H9 (cell line): Measurements from ENCODE around the gene NOTCH1. TPM values are rescaled to one million over a fixed set of nuclear protein-coding genes. Genes with fewer than 3 reads are reported as not detected.

Experiments used
- DNase-seq: peaks from one replicate; pipeline ENCODE4 v3.0.0-alpha.2; 2017
- H2AFZ ChIP-seq: one replicate; pipeline ENCODE4 v1.6.1; 2013; ENCODE audit warnings: mild to moderate bottlenecking, low read length, control low read depth, moderate library complexity
- H2AK5ac ChIP-seq: 2 replicates; pipeline ENCODE4 v1.6.1; 2013; ENCODE audit warnings: low read length, control low read depth, mixed read lengths; ENCODE audit not compliant: insufficient read length
- H2BK120ac ChIP-seq: one replicate; pipeline ENCODE4 v1.6.1; 2013; ENCODE audit warnings: low read depth, mild to moderate bottlenecking, low read length, control low read depth, inconsistent platforms; ENCODE audit not compliant: poor library complexity, severe bottlenecking
- H2BK12ac ChIP-seq: 2 replicates; pipeline ENCODE4 v1.6.1; 2013; ENCODE audit warnings: low read length, control low read depth, mixed read lengths, low read depth; ENCODE audit not compliant: insufficient read length
- H2BK15ac ChIP-seq: 2 replicates; pipeline ENCODE4 v1.6.1; 2013; ENCODE audit warnings: low read depth, low read length, control low read depth
- H2BK20ac ChIP-seq: one replicate; pipeline ENCODE4 v1.6.1; 2013; ENCODE audit warnings: low read depth, mild to moderate bottlenecking, low read length, control low read depth, inconsistent platforms; ENCODE audit not compliant: poor library complexity, severe bottlenecking
- H2BK5ac ChIP-seq: 2 replicates; pipeline ENCODE4 v1.6.1; 2013; ENCODE audit warnings: low read length, control low read depth, mixed read lengths; ENCODE audit not compliant: insufficient read length
- H3K14ac ChIP-seq: 2 replicates; pipeline ENCODE4 v1.6.1; 2013; ENCODE audit warnings: low read length, control low read depth; ENCODE audit not compliant: insufficient read depth
- H3K18ac ChIP-seq: 2 replicates; pipeline ENCODE4 v1.6.1; 2013; ENCODE audit warnings: low read depth, mild to moderate bottlenecking, mixed read lengths, low read length, control low read depth; ENCODE audit not compliant: insufficient read length
- H3K23ac ChIP-seq: 2 replicates; pipeline ENCODE4 v1.6.1; 2013; ENCODE audit warnings: low read length, control low read depth, mixed read lengths, low read depth; ENCODE audit not compliant: insufficient read length
- H3K23me2 ChIP-seq: 2 replicates; pipeline ENCODE4 v1.6.1; 2013; ENCODE audit warnings: low read depth, mild to moderate bottlenecking, mixed read lengths, low read length, control low read depth; ENCODE audit not compliant: insufficient read length, poor library complexity, severe bottlenecking
- H3K27ac ChIP-seq: 2 replicates; pipeline ENCODE4 v1.5.1; 2013; ENCODE audit warnings: low read length, control low read depth, mixed read lengths, low read depth; ENCODE audit not compliant: insufficient read length
- H3K27me3 ChIP-seq: 2 replicates; pipeline ENCODE4 v1.6.1; 2013; ENCODE audit warnings: low read length, control low read depth, inconsistent platforms; ENCODE audit not compliant: insufficient read depth
- H3K4ac ChIP-seq: 2 replicates; pipeline ENCODE4 v1.6.1; 2013; ENCODE audit warnings: low read depth, mild to moderate bottlenecking, control low read depth, inconsistent platforms, low read length, moderate library complexity
- H3K4me1 ChIP-seq: 2 replicates; pipeline ENCODE4 v1.6.1; 2013; ENCODE audit warnings: low read length, control low read depth, inconsistent platforms; ENCODE audit not compliant: insufficient read depth
- H3K4me2 ChIP-seq: 2 replicates; pipeline ENCODE4 v1.6.1; 2013; ENCODE audit warnings: low read length, control low read depth, mixed read lengths; ENCODE audit not compliant: insufficient read length, insufficient read depth
- H3K56ac ChIP-seq: 2 replicates; pipeline ENCODE4 v1.6.1; 2013; ENCODE audit warnings: low read depth, mild to moderate bottlenecking, mixed read lengths, low read length, control low read depth; ENCODE audit not compliant: insufficient read length
- H3K79me1 ChIP-seq: 2 replicates; pipeline ENCODE4 v1.6.1; 2013; ENCODE audit warnings: low read depth, mild to moderate bottlenecking, moderate library complexity, low read length, control low read depth, inconsistent platforms; ENCODE audit not compliant: insufficient read depth, poor library complexity, severe bottlenecking
- H3K79me2 ChIP-seq: 2 replicates; pipeline ENCODE4 v1.6.1; 2013; ENCODE audit warnings: low read length, control low read depth, inconsistent platforms; ENCODE audit not compliant: insufficient read depth
- H3K9ac ChIP-seq: 2 replicates; pipeline ENCODE4 v1.6.1; 2013; ENCODE audit warnings: low read length, control low read depth, mixed read lengths; ENCODE audit not compliant: insufficient read length; ENCODE audit errors: extremely low read depth
- H3K9me3 ChIP-seq: one replicate; pipeline ENCODE4 v1.6.1; 2013; ENCODE audit warnings: low read depth, low read length, inconsistent platforms; ENCODE audit not compliant: control insufficient read depth
- H3T11ph ChIP-seq: one replicate; pipeline ENCODE4 v1.6.1; 2013; ENCODE audit warnings: mild to moderate bottlenecking, low read length, control low read depth, inconsistent platforms
- H4K20me1 ChIP-seq: one replicate; pipeline ENCODE4 v1.6.1; 2013; ENCODE audit not compliant: control insufficient read depth, insufficient read length, insufficient read depth
- H4K5ac ChIP-seq: 2 replicates; pipeline ENCODE4 v1.6.1; 2013; ENCODE audit warnings: low read depth, mild to moderate bottlenecking, mixed read lengths, low read length, control low read depth; ENCODE audit not compliant: insufficient read length
- H4K8ac ChIP-seq: replicated peaks from 2 replicates; pipeline ENCODE4 v1.6.1; 2013; ENCODE audit warnings: low read length, control low read depth, mixed read lengths, low read depth; ENCODE audit not compliant: insufficient read length
- H4K91ac ChIP-seq: 2 replicates; pipeline ENCODE4 v1.6.1; 2013; ENCODE audit warnings: low read depth, mild to moderate bottlenecking, moderate library complexity, mixed read lengths, low read length, control low read depth; ENCODE audit not compliant: insufficient read length
- H3K27ac Mint-ChIP-seq, 3 experiments: 2 replicates in 2 of 3; 3 replicates in 1 of 3; pipeline ENCODE4 v1.8.0; 2020 to 2021; ENCODE audit warnings: mixed read lengths in 3 of 3, mild to moderate bottlenecking in 1 of 3, moderate library complexity in 1 of 3
- H3K27me3 Mint-ChIP-seq: 2 replicates; pipeline ENCODE4 v1.8.0; 2021; ENCODE audit warnings: low read depth, mild to moderate bottlenecking, moderate library complexity, mixed read lengths
- H3K36me3 Mint-ChIP-seq, 3 experiments: 2 replicates in 2 of 3; 3 replicates in 1 of 3; pipeline ENCODE4 v1.8.0; 2020 to 2021; ENCODE audit warnings: low read depth in 3 of 3, mixed read lengths in 3 of 3; ENCODE audit not compliant: insufficient read depth in 1 of 3
- H3K4me1 Mint-ChIP-seq, 2 experiments: 2 replicates each; pipeline ENCODE4 v1.8.0; 2020; ENCODE audit warnings: mixed read lengths in 2 of 2
- H3K4me3 Mint-ChIP-seq, 2 experiments: 2 replicates in 1 of 2; 3 replicates in 1 of 2; pipeline ENCODE4 v1.8.0; 2020 to 2021; ENCODE audit warnings: mild to moderate bottlenecking in 2 of 2, mixed read lengths in 2 of 2, moderate library complexity in 1 of 2
- H3K9me3 Mint-ChIP-seq, 2 experiments: 2 replicates in 1 of 2; 3 replicates in 1 of 2; pipeline ENCODE4 v1.8.0; 2020; ENCODE audit warnings: mild to moderate bottlenecking in 2 of 2, mixed read lengths in 2 of 2, moderate library complexity in 1 of 2
- WGBS: extraction: QIAGEN DNeasy Blood & Tissue Kit; methylation state at CpG from one replicate; pipeline ENCODE4 v1.1.7; 2013; ENCODE audit warnings: missing lambda C conversion rate, low lambda C conversion rate, mixed read lengths; ENCODE audit not compliant: insufficient read length; ENCODE audit errors: extremely low coverage; 5-methylcytosine and 5-hydroxymethylcytosine counted together
- total RNA-seq: library from RNA; stranded (reverse); gene quantifications from 2 replicates; pipeline ENCODE4 v1.2.1, GENCODE V29; 2021
- TF ChIP-seq, protein P1 (sequence below): fragments of 200-600 bp; sonication (generic); conservative IDR thresholded peaks from 3 replicates; pipeline ENCODE4 v1.8.0; 2021; ENCODE audit warnings: antibody characterized with exemption, mild to moderate bottlenecking

Gene NOTCH1
- total RNA-seq, 1 experiment from 2014 or later = 71.6 TPM

DNA sequence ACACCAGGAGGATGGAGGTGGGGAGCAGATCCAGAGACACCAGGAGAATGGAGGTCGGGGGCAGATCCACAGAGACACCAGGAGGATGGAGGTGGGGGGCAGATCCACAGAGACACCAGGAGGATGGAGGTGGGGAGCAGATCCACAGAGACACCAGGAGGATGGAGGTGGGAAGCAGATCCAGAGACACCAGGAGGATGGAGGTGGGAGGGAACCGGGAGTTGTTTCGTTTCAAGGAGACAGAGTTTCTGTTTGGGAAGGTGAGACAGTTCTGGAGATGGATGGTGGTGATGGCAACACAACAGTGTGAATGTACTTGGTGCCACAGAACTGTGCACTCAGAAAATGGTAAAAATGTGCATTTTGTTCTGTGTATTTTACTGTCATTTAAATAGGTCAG, 97.2 kb downstream of the NOTCH1 start:
- no peak overlapping the region for H3K27ac ChIP-seq
- H2AK5ac ChIP-seq = no peak overlapping the region
- H4K20me1 ChIP-seq = peaks cover 2% of the 10 kb centered on the region
- DNase-seq = no peak
- no peak overlapping the region for H2BK5ac ChIP-seq
- Mint-ChIP-seq H3K36me3 (peaks cover 41 to 90% (median 84%) of the 10 kb centered on the region in 3 experiments; a peak in 6 of 7 replicates), H3K27me3 (no peaks in the 10 kb centered on the region), H3K9me3 (no peaks in the 10 kb centered on the region), H3K4me3 (no peak overlapping the region), H3K27ac (no peak overlapping the region), H3K4me1 (no peaks in the 10 kb centered on the region)
- H3K9me3 ChIP-seq = no peaks in the 10 kb centered on the region
- H4K5ac ChIP-seq = no peak overlapping the region
- no peak overlapping the region for H3K9ac ChIP-seq
- H4K91ac ChIP-seq = no peak overlapping the region
- no peak overlapping the region for H3K4me2 ChIP-seq
- H3K56ac ChIP-seq = no peak overlapping the region
- no peak overlapping the region for H2BK20ac ChIP-seq
- no peaks in the 10 kb centered on the region for H3K23me2 ChIP-seq
- H2BK12ac ChIP-seq = no peak overlapping the region
- no peak overlapping the region for H4K8ac ChIP-seq
- no peaks in the 10 kb centered on the region for H3K79me2 ChIP-seq
- H3K14ac ChIP-seq = no peak overlapping the region
- H3K18ac ChIP-seq = no peak overlapping the region
- no CpG with 5 or more reads among the region's 3 CpGs for WGBS
- H3T11ph ChIP-seq = no peak overlapping the region
- H2AFZ ChIP-seq = no peak overlapping the region
- H3K27me3 ChIP-seq = no peaks in the 10 kb centered on the region
- H3K23ac ChIP-seq = no peak overlapping the region
- H3K4ac ChIP-seq = no peak overlapping the region
- TF ChIP-seq, protein P1, sequence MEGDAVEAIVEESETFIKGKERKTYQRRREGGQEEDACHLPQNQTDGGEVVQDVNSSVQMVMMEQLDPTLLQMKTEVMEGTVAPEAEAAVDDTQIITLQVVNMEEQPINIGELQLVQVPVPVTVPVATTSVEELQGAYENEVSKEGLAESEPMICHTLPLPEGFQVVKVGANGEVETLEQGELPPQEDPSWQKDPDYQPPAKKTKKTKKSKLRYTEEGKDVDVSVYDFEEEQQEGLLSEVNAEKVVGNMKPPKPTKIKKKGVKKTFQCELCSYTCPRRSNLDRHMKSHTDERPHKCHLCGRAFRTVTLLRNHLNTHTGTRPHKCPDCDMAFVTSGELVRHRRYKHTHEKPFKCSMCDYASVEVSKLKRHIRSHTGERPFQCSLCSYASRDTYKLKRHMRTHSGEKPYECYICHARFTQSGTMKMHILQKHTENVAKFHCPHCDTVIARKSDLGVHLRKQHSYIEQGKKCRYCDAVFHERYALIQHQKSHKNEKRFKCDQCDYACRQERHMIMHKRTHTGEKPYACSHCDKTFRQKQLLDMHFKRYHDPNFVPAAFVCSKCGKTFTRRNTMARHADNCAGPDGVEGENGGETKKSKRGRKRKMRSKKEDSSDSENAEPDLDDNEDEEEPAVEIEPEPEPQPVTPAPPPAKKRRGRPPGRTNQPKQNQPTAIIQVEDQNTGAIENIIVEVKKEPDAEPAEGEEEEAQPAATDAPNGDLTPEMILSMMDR = no peak
- H2BK120ac ChIP-seq = no peak overlapping the region
- H3K4me1 ChIP-seq = no peaks in the 10 kb centered on the region
- H2BK15ac ChIP-seq = no peak overlapping the region
- H3K79me1 ChIP-seq = no peaks in the 10 kb centered on the region
